HepG2 (cell line): ENCODE data around the gene ARHGEF37.

Experiments
- BRCA1 ChIP-seq: sonication (generic); formaldehyde crosslinking; IDR thresholded peaks from 2 replicates; pipeline ENCODE4 v1.4.0; 2020; ENCODE audit warnings: missing genetic modification reagents
- CHCHD3 ChIP-seq: sonication (generic); formaldehyde crosslinking; IDR thresholded peaks from 2 replicates; pipeline ENCODE4 v1.8.0; 2022; ENCODE audit warnings: mild to moderate bottlenecking, missing genetic modification reagents, moderate library complexity
- CTCF ChIP-seq: sonication (generic); formaldehyde crosslinking; IDR thresholded peaks from 2 replicates; pipeline ENCODE4 v1.5.0; 2020; ENCODE audit warnings: mild to moderate bottlenecking, missing genetic modification reagents, moderate library complexity
- ESRRA ChIP-seq: sonication (generic); formaldehyde crosslinking; IDR thresholded peaks from 2 replicates; pipeline ENCODE4 v1.5.1; 2020; ENCODE audit warnings: mild to moderate bottlenecking, low read depth, missing genetic modification reagents
- EZH2 ChIP-seq: conservative IDR thresholded peaks from 2 replicates; pipeline ENCODE4 v1.6.1; 2012; ENCODE audit warnings: mild to moderate bottlenecking, low read depth, low read length, moderate library complexity
- FOXA3 ChIP-seq: IDR thresholded peaks from 2 replicates; pipeline ENCODE4 v1.6.1; 2016; ENCODE audit warnings: missing genetic modification reagents, missing compliant biosample characterization
- GABPA ChIP-seq, 2 experiments: IDR thresholded peaks; 2 replicates each; pipeline ENCODE4 v1.6.1; 2011 to 2016; ENCODE audit warnings: low read depth in 2 of 2, low read length in 1 of 2, missing biosample characterization in 1 of 2, missing genetic modification characterization in 1 of 2
- HNRNPLL ChIP-seq: fragments of 200-400 bp; formaldehyde crosslinking; IDR thresholded peaks from 2 replicates; pipeline ENCODE4 v1.6.1; 2017; ENCODE audit warnings: mild to moderate bottlenecking, low read depth, low read length; ENCODE audit not compliant: poor library complexity, severe bottlenecking
- ZC3H4 ChIP-seq: sonication (generic); formaldehyde crosslinking; IDR thresholded peaks from 2 replicates; pipeline ENCODE4 v1.4.0; 2020; ENCODE audit warnings: missing genetic modification reagents, borderline replicate concordance

GRCh38 chr5:149559706-149560105 is 21.6 kb upstream of the ARHGEF37 start:
- TF ChIP-seq CTCF (CRISPR knock-in tag) (no peak), BRCA1 (CRISPR knock-in tag) (no peak), FOXA3 (CRISPR knock-in tag) (no peak), ESRRA (no peak), GABPA (IDR thresholded peaks at IDR 0.05; ENCODE audit: low read depth, low read length) (no peak), GABPA (CRISPR knock-in tag; IDR thresholded peaks at IDR 0.05; ENCODE audit: low read depth) (no peak), ZC3H4 (CRISPR knock-in tag) (no peak), EZH2 (no peak), HNRNPLL (no peak), CHCHD3 (no peak)
